K562 (cell line): ENCODE measurements around the gene PRDM12. TPM values are rescaled to one million over a fixed set of nuclear protein-coding genes. Genes with fewer than 3 reads are reported as not detected.

Experiments
- CXXC5 ChIP-seq: fragments of 250-450 bp; sonication (Bioruptor Pico); IDR thresholded peaks from 2 replicates; pipeline ENCODE4 v1.8.0; 2022; ENCODE audit warnings: inconsistent platforms, mild to moderate bottlenecking, moderate library complexity
- EGR1 ChIP-seq: fragments of 450-650 bp; conservative IDR thresholded peaks from 2 replicates; pipeline ENCODE4 v1.6.1; 2017; ENCODE audit warnings: mild to moderate bottlenecking
- EP400 ChIP-seq: fragments of 450-650 bp; IDR thresholded peaks from 2 replicates; pipeline ENCODE4 v1.6.1; 2017; ENCODE audit warnings: antibody characterized with exemption, mild to moderate bottlenecking, moderate library complexity
- ETS1 ChIP-seq: conservative IDR thresholded peaks from 2 replicates; pipeline ENCODE4 v1.6.1; 2011; ENCODE audit warnings: low read depth, mild to moderate bottlenecking, low read length; ENCODE audit not compliant: control insufficient read depth
- HCFC1 ChIP-seq: IDR thresholded peaks from 2 replicates; pipeline ENCODE4 v1.6.1; 2012; ENCODE audit warnings: low read depth, low read length, improper control_type of control experiment
- HMGXB4 ChIP-seq: sonication (generic); formaldehyde crosslinking; IDR thresholded peaks from 2 replicates; pipeline ENCODE4 v1.8.1; 2023; ENCODE audit warnings: mild to moderate bottlenecking, missing genetic modification reagents
- JUN ChIP-seq, 2 experiments: sonication (generic) in 1 of 2; formaldehyde crosslinking in 1 of 2; IDR thresholded peaks; 2 replicates each; pipeline versions ENCODE4 v1.6.1 to v1.8.0; 2012 to 2022; ENCODE audit warnings: borderline replicate concordance in 2 of 2, mild to moderate bottlenecking in 2 of 2, improper control_type of control experiment in 1 of 2, low read depth in 1 of 2, low read length in 1 of 2, missing genetic modification reagents in 1 of 2
- MEF2D ChIP-seq: conservative IDR thresholded peaks from 2 replicates; pipeline ENCODE4 v1.6.1; 2016; ENCODE audit warnings: low read depth, missing genetic modification characterization, missing compliant biosample characterization
- NR2C1 ChIP-seq, 2 experiments: fragments of 450-650 bp; IDR thresholded peaks; 2 replicates each; pipeline ENCODE4 v1.6.1; 2017; ENCODE audit warnings: mild to moderate bottlenecking in 2 of 2, antibody characterized with exemption in 1 of 2, inconsistent platforms in 1 of 2, missing compliant biosample characterization in 1 of 2, missing genetic modification characterization in 1 of 2
- POLR2G ChIP-seq: fragments of 200-400 bp; formaldehyde crosslinking; IDR thresholded peaks from 2 replicates; pipeline ENCODE4 v1.6.1; 2017; ENCODE audit warnings: low read depth, mild to moderate bottlenecking, antibody characterized with exemption, low read length, moderate library complexity
- PPARD ChIP-seq: fragments of 250-450 bp; sonication (Bioruptor Pico); IDR thresholded peaks from 2 replicates; pipeline ENCODE4 v1.8.0; 2022; ENCODE audit warnings: inconsistent platforms, mild to moderate bottlenecking, moderate library complexity
- RAD51 ChIP-seq: fragments of 450-650 bp; IDR thresholded peaks from 2 replicates; pipeline ENCODE4 v1.7.1; 2016; ENCODE audit warnings: low read depth, mild to moderate bottlenecking, borderline replicate concordance
- TAF7 ChIP-seq: fragments of 450-650 bp; IDR thresholded peaks from 2 replicates; pipeline ENCODE4 v1.6.1; 2016; ENCODE audit warnings: missing genetic modification characterization, missing compliant biosample characterization
- TAF9B ChIP-seq: fragments of 450-650 bp; IDR thresholded peaks from 2 replicates; pipeline ENCODE4 v1.6.1; 2018; ENCODE audit warnings: mild to moderate bottlenecking; ENCODE audit not compliant: partially characterized antibody
- TRIM25 ChIP-seq: fragments of 450-650 bp; IDR thresholded peaks from 2 replicates; pipeline ENCODE4 v1.7.0; 2016; ENCODE audit warnings: borderline replicate concordance
- ZBTB12 ChIP-seq: fragments of 250-450 bp; sonication (Bioruptor Pico); IDR thresholded peaks from 2 replicates; pipeline ENCODE4 v1.4.0; 2020
- ZC3H11A ChIP-seq: IDR thresholded peaks from 2 replicates; pipeline ENCODE4 v1.6.1; 2012; ENCODE audit warnings: low read depth, low read length, improper control_type of control experiment
- ZNF143 ChIP-seq: sonication (generic); formaldehyde crosslinking; IDR thresholded peaks from 2 replicates; pipeline ENCODE4 v1.9.0; 2022; ENCODE audit warnings: mild to moderate bottlenecking, missing genetic modification reagents
- ZNF217 ChIP-seq: sonication (generic); formaldehyde crosslinking; IDR thresholded peaks from 2 replicates; pipeline ENCODE4 v1.8.0; 2022; ENCODE audit warnings: mild to moderate bottlenecking, missing genetic modification reagents
- ZNF23 ChIP-seq: fragments of 250-450 bp; sonication (Bioruptor Pico); IDR thresholded peaks from 2 replicates; pipeline ENCODE4 v1.4.0; 2020; ENCODE audit warnings: mild to moderate bottlenecking
- ZNF561 ChIP-seq: fragments of 450-650 bp; formaldehyde crosslinking; conservative IDR thresholded peaks from 2 replicates; pipeline ENCODE4 v1.4.0; 2020; ENCODE audit warnings: mild to moderate bottlenecking, moderate library complexity
- ZNF79 ChIP-seq: fragments of 250-450 bp; sonication (Bioruptor Pico); IDR thresholded peaks from 2 replicates; pipeline ENCODE4 v1.4.0; 2020; ENCODE audit warnings: low read depth, mild to moderate bottlenecking, moderate library complexity
- polyA plus RNA-seq, 8 experiments: library from polyadenylated mRNA; depleted of rRNA in 4 of 8; stranded (reverse) in 5 of 8; unstranded in 3 of 8; fragments of >200 nt; fragmentation: Nextera tagmentation in 2 of 8; fragmentation: Illumina TruSeq in 1 of 8; extraction: Ambion mirVana in 2 of 8; extraction: Trizol in 1 of 8; gene quantifications; 2 replicates each; pipeline versions ENCODE4 v1.2.1 to v1.2.3, GENCODE V29; 2011 to 2014; ENCODE audit warnings: inconsistent platforms in 1 of 8, missing spikeins in 1 of 8
- total RNA-seq, 7 experiments: library from RNA; depleted of rRNA in 6 of 7; stranded (reverse); fragments of >200 nt in 6 of 7; fragmentation: Illumina TruSeq in 2 of 7; extraction: Trizol in 2 of 7; gene quantifications; 2 replicates each; pipeline versions ENCODE4 v1.2.1 to v1.2.3, GENCODE V29; 2011 to 2021; ENCODE audit warnings: low replicate concordance in 1 of 7

PRDM12 gene
- total and polyA plus RNA-seq, 9 of the 15 experiments (the other 6 are each of a cell fraction or from before 2014, with no cell fraction given): 0.04 to 0.22 (median 0.07) TPM; not detected in 3

- TF ChIP-seq TRIM25 (no peak), MEF2D (tag) (no peak), EP400 (peak; percentile 42; the same call in 1 of the 2 replicates), ZC3H11A (no peak), NR2C1 (IDR thresholded peaks at IDR 0.05) (peak; percentile 56), NR2C1 (tag; IDR thresholded peaks at IDR 0.05) (peak; percentile 79), EGR1 (peak; percentile 42; the same call in 1 of the 2 replicates), TAF9B (peak; percentile 77), JUN (IDR thresholded peaks at IDR 0.05; ENCODE audit: borderline replicate concordance, low read depth, low read length) (peak; percentile 29; the same call in 1 of the 2 replicates), JUN (CRISPR knock-in tag; IDR thresholded peaks at IDR 0.05; ENCODE audit: borderline replicate concordance) (0 out of 2 replicates have a peak, but pooled peaks have one; percentile 40), CXXC5 (CRISPR knock-in tag) (peak; percentile 68), HMGXB4 (CRISPR knock-in tag) (0 out of 2 replicates have a peak, but pooled peaks have one; percentile 40), ETS1 (peak; percentile 63), TAF7 (peak; percentile 84; the same call in 1 of the 2 replicates), ZNF23 (CRISPR knock-in tag) (no peak), PPARD (CRISPR knock-in tag) (no peak), POLR2G (peak; percentile 97), ZNF217 (CRISPR knock-in tag) (no peak), RAD51 (no peak), ZNF79 (CRISPR knock-in tag) (no peak), ZNF561 (CRISPR knock-in tag) (no peak), ZBTB12 (CRISPR knock-in tag) (no peak), ZNF143 (CRISPR knock-in tag) (peak; percentile 90), HCFC1 (peak; percentile 95)
These were observed 48.3 kb downstream of the PRDM12 start (continued) for GRCh38 chr9:130712564-130713285.
